OCI-LY7 (cell line): ENCODE data around the gene CFAP61. TPM values are rescaled to one million over a fixed set of nuclear protein-coding genes. Genes with fewer than 3 reads are reported as not detected.
"Not testable (repeated sequence)": the region's sequence is repeated elsewhere in the genome, so short reads cannot be mapped to it uniquely, and the experiment has no call there.

Experiments used
- BruUV-seq: library from RNA; stranded (reverse); fragments of 400-500 nt; replicated peaks from 2 replicates; lab custom pipeline; 2021; lab: Mats Ljungman, UMichigan
- CTCF ChIA-PET: fragments of 300-600 bp; sonication (Branson Sonifier 250); formaldehyde crosslinking; loops from one replicate; lab custom pipeline; 2022; ENCODE audit warnings: antibody characterized with exemption; ENCODE audit not compliant: unreplicated experiment; lab: Charles Lee
- POLR2A ChIA-PET: fragments of 300-600 bp; sonication (Branson Sonifier 250); formaldehyde crosslinking; loops from one replicate; lab custom pipeline; 2022; ENCODE audit warnings: antibody characterized with exemption; lab: Charles Lee
- DNase-seq: peaks from one replicate; pipeline ENCODE4 v3.0.0-alpha.2; 2015; ENCODE audit warnings: low spot score
- H2AFZ ChIP-seq: fragments of 200-600 bp; sonication (generic), shearing (Covaris generic); 2 replicates; pipeline ENCODE4 v1.6.1; 2014; ENCODE audit warnings: mild to moderate bottlenecking, antibody characterized with exemption, low read length, moderate library complexity
- H3K27ac ChIP-seq: fragments of 200-600 bp; sonication (generic); 2 replicates; pipeline ENCODE4 v1.5.1; 2014; ENCODE audit warnings: mixed run types, low read depth, mild to moderate bottlenecking, moderate library complexity, low read length, inconsistent platforms; ENCODE audit not compliant: poor library complexity, severe bottlenecking
- H3K36me3 ChIP-seq: fragments of 200-600 bp; sonication (generic); 2 replicates; pipeline ENCODE4 v1.6.1; 2014; ENCODE audit warnings: mild to moderate bottlenecking, antibody characterized with exemption, low read length, moderate library complexity, mixed read lengths; ENCODE audit not compliant: insufficient read depth
- H3K4me1 ChIP-seq: fragments of 200-600 bp; sonication (generic); 2 replicates; pipeline ENCODE4 v1.5.1; 2014; ENCODE audit warnings: mild to moderate bottlenecking, low read length; ENCODE audit not compliant: insufficient read depth, poor library complexity, severe bottlenecking
- H3K4me2 ChIP-seq: fragments of 200-600 bp; sonication (generic); 2 replicates; pipeline ENCODE4 v1.6.1; 2014; ENCODE audit warnings: mild to moderate bottlenecking, low read length
- H3K4me3 ChIP-seq: fragments of 200-600 bp; sonication (generic); 2 replicates; pipeline ENCODE4 v1.5.1; 2014; ENCODE audit warnings: mild to moderate bottlenecking, low read depth, low read length; ENCODE audit not compliant: poor library complexity, severe bottlenecking
- H3K79me2 ChIP-seq: fragments of 200-600 bp; sonication (generic); 2 replicates; pipeline ENCODE4 v1.6.1; 2016; ENCODE audit warnings: low read depth, mild to moderate bottlenecking, low read length, moderate library complexity, mixed read lengths; ENCODE audit not compliant: insufficient read depth
- H3K9me2 ChIP-seq: fragments of 200-600 bp; sonication (generic); 2 replicates; pipeline ENCODE4 v1.6.1; 2016; ENCODE audit warnings: mild to moderate bottlenecking, low read length, mixed read lengths; ENCODE audit not compliant: insufficient read depth
- H3K9me3 ChIP-seq: fragments of 200-600 bp; sonication (generic); 2 replicates; pipeline ENCODE4 v1.6.1; 2014; ENCODE audit warnings: mild to moderate bottlenecking, mixed run types, low read length, mixed read lengths
- H4K20me1 ChIP-seq: fragments of 200-600 bp; sonication (generic); 2 replicates; pipeline ENCODE4 v1.6.1; 2014; ENCODE audit warnings: mild to moderate bottlenecking, antibody characterized with exemption, low read length, moderate library complexity, mixed read lengths; ENCODE audit not compliant: insufficient read depth
- EZH2phosphoT487 ChIP-seq: fragments of 200-600 bp; sonication (generic); IDR thresholded peaks from 2 replicates; pipeline ENCODE4 v1.6.1; 2018; ENCODE audit warnings: low read depth, borderline replicate concordance, mild to moderate bottlenecking, mixed run types, antibody characterized with exemption, low read length, moderate library complexity, mixed read lengths
- intact Hi-C: fragments of 100-400 bp; cut with micrococcal nuclease; formaldehyde crosslinking; loops from one replicate; pipeline ENCODE4 v1.10.0; 2022; ENCODE audit not compliant: unreplicated experiment
- total RNA-seq, 2 experiments: library from RNA; depleted of rRNA in 1 of 2; stranded (reverse); fragments of >200 nt in 1 of 2; shearing (Covaris generic) in 1 of 2; gene quantifications; 2 replicates each; pipeline ENCODE4 v1.2.3, GENCODE V29; 2014 to 2022
- TF ChIP-seq, protein P1 (sequence below): fragments of 200-600 bp; sonication (generic); conservative IDR thresholded peaks from 2 replicates; pipeline ENCODE4 v1.5.1; 2014; ENCODE audit warnings: mild to moderate bottlenecking, antibody characterized with exemption, low read length, moderate library complexity, mixed read lengths

Gene CFAP61
- total RNA-seq, 2 experiments from 2014 or later = 0.06 TPM; not detected in 1

DNA sequence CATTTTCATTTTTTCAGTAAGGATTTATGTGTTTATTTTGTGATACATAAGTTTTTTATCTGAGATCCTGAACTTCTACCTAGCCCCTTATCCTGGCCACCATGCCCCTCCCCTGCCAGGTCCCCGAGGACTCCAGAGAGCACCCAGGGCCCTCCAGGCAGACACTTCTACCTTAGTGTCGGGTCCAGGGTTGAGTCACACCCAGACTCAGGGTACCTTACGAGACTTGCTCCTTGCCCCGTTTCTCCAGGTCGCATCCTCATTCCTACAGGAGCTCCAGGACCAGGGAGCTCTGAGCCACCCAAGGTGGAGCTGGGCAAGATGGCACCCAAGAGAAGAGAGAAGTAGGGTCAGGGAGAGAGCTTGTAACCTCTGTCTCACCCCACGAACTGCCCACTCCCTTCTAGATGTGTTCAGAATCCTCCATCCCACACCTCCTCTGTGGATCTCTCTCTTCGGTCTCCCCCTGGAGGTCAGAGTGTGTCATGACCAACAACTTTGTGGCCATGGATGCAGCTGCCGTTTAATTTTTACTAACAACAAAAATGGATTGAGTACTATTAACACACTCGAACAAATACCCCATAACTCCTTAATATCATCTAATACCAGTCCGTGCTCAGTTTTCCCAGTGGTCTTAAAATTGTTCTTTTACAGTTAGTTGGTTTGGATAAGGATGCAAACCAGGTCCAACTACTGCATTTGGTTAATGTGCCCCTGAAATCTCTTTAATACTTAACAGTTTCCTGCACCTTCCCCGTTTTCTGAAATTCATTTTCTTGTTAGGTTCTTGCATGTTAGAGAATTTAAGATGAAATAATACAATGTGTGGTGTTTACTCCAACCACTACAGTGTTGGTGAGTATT is 185.0 kb downstream of the CFAP61 start:
- BruUV-seq = no TSS peak
- POLR2A ChIA-PET = interaction anchor here (0.6 to 1.2 kb wide), 4 partner anchors 18 to 532 kb away, joined by 3 to 4 read pairs (median 4); no protein-coding TSS in a partner anchor

DNA sequence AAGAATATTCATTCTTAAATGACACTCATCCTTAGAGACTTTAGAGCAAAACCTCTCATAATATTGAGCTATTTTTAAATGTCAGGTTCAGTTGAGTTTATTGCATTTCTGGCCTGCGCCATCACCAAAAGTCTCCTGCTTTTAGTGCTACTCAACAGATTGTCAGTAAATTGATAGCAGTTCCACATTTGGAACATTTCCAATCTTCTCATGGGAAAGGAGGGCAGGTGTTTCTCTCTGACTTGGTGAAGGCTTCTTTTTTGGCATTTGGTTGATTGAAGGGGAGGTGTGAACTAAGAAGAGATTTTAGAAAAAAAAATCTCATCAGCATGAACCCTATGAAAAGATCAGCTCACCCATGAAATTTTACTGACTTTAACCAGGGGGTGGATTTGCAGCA is 189.6 kb downstream of the CFAP61 start:
- no peak overlapping the region for H2AFZ ChIP-seq
- TF ChIP-seq EZH2phosphoT487 = no peak
- TF ChIP-seq, protein P1, sequence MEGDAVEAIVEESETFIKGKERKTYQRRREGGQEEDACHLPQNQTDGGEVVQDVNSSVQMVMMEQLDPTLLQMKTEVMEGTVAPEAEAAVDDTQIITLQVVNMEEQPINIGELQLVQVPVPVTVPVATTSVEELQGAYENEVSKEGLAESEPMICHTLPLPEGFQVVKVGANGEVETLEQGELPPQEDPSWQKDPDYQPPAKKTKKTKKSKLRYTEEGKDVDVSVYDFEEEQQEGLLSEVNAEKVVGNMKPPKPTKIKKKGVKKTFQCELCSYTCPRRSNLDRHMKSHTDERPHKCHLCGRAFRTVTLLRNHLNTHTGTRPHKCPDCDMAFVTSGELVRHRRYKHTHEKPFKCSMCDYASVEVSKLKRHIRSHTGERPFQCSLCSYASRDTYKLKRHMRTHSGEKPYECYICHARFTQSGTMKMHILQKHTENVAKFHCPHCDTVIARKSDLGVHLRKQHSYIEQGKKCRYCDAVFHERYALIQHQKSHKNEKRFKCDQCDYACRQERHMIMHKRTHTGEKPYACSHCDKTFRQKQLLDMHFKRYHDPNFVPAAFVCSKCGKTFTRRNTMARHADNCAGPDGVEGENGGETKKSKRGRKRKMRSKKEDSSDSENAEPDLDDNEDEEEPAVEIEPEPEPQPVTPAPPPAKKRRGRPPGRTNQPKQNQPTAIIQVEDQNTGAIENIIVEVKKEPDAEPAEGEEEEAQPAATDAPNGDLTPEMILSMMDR = no peak
- BruUV-seq = no TSS peak
- intact Hi-C loops = loop anchor here (10.0 kb wide), 1 partner anchor 63 kb away; no protein-coding TSS in a partner anchor
- H3K4me3 ChIP-seq = no peak overlapping the region
- H3K27ac ChIP-seq = no peak overlapping the region
- no peaks in the 10 kb centered on the region for H3K79me2 ChIP-seq
- no peak overlapping the region for H3K4me2 ChIP-seq
- H3K9me2 ChIP-seq = no peaks in the 10 kb centered on the region
- no peaks in the 10 kb centered on the region for H3K9me3 ChIP-seq
- H4K20me1 ChIP-seq = no peaks in the 10 kb centered on the region
- no peaks in the 10 kb centered on the region for H3K4me1 ChIP-seq
- H3K36me3 ChIP-seq = no peaks in the 10 kb centered on the region
- ChIA-PET CTCF (no interaction called here), POLR2A (no interaction called here)
- DNase-seq = no peak

More for the DNA sequence above, 185.0 kb downstream of the CFAP61 start:
- no peaks in the 10 kb centered on the region for H3K36me3 ChIP-seq
- intact Hi-C loops = loop anchor here (1.0 kb wide), 1 partner anchor 154 kb away; no protein-coding TSS in a partner anchor
- TF ChIP-seq, protein P1 = peak; percentile 79
- no peak for TF ChIP-seq EZH2phosphoT487
- H3K4me3 ChIP-seq = no peak overlapping the region
- DNase-seq = peak; percentile 41
- H3K79me2 ChIP-seq = no peaks in the 10 kb centered on the region
- CTCF ChIA-PET = interaction anchor here (1.1 kb wide), 1 partner anchor 154 kb away, joined by 3 read pairs; no protein-coding TSS in a partner anchor
- no peak overlapping the region for H3K4me2 ChIP-seq
- H2AFZ ChIP-seq = no peak overlapping the region
- no peaks in the 10 kb centered on the region for H3K9me3 ChIP-seq
- no peaks in the 10 kb centered on the region for H3K9me2 ChIP-seq
- H4K20me1 ChIP-seq = no peaks in the 10 kb centered on the region
- no peaks in the 10 kb centered on the region for H3K4me1 ChIP-seq
- no peak overlapping the region for H3K27ac ChIP-seq

DNA sequence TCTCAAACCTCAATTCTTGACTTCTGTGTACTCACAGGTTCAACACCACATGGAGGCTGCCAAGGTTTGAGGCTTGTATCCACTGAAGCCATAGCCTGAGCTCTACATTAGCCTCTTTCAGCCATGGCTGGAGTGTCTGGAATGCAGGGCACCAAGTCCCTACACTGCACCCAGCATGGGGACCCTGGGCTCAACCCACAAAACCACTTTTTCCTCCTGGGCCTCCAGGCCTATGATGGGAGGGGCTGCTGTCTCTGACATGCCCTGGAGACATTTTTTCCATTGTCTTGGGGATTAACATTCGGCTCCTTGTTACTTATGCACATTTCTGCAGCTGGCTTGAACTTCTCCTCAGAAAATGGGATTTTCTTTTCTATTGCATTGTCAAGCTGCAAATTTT is 192.1 kb downstream of the CFAP61 start:
- H3K4me1 ChIP-seq, H3K4me3 ChIP-seq, H3K36me3 ChIP-seq, H3K9me2 ChIP-seq, POLR2A ChIA-PET, H3K27ac ChIP-seq, BruUV-seq, H3K4me2 ChIP-seq, DNase-seq, H3K9me3 ChIP-seq, H2AFZ ChIP-seq, H4K20me1 ChIP-seq, CTCF ChIA-PET, H3K79me2 ChIP-seq: not testable (repeated sequence)
- intact Hi-C loops = loop anchor here (10.0 kb wide), 1 partner anchor 60 kb away; no protein-coding TSS in a partner anchor
